Stimulated activated CD8-positive, alpha-beta memory T cell treated with anti-CD3 and anti-CD28 coated beads, Interleukin-12 subunit alpha, Interleukin-12 subunit beta, amount 100 ng/mL, for 1 hour (primary cell): ENCODE measurements around the gene CHST8.

Experiments used
- DNase-seq: peaks from one replicate; pipeline ENCODE4 v3.0.0-alpha.2; 2020; ENCODE audit warnings: low read depth

The CHST8 gene

DNA sequence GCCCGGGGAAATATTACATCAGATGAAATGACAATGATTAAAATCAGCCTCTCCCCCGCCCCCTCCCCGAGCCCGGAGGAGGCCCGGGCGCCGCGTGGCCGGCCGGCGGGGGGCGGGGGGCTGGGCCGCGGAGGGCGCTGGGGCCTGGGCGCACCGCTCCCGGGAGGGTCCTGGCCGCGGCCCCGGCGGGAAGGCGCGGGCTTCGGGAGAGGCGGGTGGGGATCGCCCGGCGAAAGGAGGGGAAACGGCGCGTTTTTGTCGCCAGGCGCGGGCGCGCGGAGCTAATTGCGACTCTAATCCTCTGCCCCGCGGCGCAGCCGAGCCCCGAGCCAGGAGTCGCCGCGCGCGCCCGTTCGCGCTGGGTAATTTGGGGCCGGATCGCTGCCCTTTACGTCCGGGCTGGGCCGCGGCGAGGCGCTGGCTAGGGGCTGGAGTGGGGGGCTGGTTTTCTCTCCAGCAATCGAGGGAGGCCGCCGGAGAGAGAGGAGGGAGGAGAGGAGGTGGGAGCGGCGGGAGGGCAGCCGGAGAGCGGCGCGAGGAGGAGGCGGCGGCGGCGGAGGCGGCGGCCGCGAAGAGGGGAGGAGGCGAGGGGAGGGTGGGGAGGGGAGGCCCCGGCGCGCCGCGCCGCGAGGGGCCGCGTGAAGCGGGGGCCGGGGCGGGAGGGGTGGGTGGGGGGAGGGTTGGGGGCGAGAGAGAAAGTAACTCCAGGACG is 174.6 kb downstream of the CHST8 start, which contains the start of gene KCTD15:
KCTD15 (plus strand) TSS at position 707 of the 712 bp plus-strand sequence. CDS start 3,585 bp downstream, outside the sequence.
- DNase-seq: no peak

DNA sequence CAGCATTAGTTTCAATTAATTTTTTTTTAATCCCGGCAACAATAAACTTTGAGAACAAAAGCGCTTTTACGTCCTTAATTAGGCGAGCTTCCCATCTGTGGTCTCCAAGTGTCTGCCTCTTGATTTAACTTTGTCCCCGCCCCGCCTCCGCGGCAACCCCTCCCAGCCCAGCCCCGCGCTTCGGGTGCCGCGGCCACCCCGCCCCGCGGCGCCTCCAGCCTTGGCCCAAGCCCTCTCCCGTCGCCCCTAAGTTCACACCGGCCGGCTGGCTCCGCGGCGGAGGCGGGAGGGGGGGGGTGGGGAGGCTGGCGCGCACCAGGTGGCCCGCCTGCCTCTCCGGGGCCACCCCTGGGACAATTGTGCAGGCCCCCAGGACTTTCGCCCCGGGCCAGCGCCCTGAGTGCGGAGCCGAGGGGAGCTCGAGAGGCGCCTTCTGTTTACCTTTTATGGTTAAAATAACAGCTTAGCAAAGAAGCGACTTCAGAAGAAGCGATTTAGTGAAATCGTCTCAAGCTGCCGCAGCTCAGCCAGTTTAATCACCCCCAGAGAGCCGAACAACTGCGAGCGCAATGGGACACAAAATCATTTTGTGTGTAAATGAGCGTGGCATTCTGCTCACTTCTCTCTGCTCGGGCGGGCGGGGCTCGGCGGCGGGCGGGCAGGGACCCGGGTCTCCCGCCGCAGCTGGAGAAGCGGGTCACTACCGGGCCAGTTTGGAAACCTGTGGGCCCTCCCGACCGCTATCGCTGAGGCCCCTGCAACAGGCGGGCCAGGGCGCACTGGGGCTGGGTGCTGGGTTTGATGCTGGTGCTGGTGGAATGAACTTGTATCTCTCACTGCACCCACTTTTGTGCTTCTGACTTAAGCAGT is 176.3 kb downstream of the CHST8 start:
- DNase-seq: no peak

DNA sequence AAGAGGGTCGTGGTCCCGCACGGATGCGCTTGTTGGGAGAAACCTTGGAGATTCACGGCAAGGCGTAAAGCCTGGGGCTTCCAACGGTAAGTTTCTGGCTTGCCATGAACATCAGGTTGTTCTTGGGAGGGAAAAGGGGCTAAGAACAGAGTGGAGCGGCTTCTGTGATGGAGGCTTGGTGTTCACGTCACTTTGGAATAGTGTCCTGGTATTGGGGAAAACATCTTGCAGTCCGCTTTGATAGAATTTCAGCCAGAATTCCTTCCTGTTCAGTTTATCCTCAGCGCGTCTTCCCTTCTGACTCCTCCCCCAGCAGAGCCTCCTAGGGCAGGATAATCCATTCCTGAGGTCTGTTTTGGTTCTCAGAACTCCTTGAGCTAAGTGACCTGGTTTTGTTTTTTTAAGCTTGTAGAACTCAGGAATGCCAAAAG is 176.9 kb downstream of the CHST8 start:
- no peak for DNase-seq

DNA sequence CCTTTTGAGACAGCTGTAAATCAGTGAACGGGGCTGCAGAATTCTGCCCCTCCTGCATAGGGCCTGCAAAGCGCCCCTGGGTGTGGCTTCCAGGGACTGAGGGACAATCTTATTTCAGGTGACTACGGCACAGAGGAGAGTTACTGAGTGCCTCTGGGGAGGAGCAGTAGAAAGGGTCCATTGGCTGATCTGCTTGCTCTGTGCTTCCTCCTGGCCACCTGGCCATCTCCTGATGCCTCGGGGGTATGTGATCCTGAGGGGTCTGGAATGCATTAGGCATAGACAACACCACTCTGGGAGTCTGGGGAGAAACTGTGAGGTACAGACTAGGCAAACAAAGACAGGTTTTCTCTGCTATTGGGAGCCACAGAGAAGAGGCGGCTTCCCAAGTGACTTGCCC is 177.7 kb downstream of the CHST8 start:
- no peak for DNase-seq

DNA sequence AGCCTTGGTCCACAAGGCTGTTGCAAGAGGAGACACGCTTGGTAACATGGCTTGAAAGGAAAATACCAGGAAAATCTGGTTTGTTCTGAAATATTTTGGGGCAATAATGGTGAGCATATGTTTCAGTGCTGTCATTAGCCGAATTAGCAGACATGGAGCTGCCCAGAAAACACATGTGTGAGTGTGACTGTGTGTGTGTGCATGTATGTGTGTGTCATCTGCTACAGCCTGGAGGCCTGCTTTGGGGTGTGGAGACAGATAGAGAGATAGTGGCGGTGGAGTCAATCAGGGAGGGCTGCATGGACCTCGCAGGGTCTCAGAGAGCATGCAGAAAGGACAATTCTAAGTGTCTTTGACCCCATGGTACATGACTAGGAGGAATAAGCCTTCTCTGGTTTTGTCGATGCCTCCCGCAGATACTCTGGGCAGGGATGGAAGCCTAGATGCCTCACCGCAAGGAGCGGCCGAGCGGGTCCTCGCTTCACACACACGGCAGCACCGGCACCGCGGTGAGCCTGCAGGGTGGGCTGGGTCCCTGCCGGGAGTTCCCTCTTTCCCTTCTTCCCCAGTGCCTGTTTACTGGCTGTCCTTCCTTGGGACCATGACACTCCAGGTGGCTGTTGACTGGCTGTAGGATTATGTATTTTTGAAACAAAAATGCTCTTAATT is 178.4 kb downstream of the CHST8 start:
- DNase-seq: no peak

DNA sequence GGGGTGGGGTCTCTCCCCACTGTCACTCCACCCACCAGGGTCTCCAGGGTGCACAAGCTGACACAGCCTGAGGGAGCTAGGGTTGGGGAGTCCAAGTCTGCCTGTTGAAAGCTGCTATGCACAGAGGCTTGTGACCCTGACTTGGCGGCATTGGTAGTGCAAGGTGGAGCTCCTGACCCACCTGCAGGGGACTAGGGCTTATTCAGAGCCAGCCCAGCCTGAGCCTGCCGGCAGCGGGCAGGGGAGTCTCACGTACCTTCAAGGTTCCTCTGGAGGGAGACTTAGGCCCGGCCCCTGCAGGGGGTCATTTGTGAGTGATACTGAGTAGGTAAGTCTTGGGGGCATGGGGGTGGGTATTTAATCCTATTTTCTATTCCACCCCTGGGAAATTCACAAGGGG is 179.7 kb downstream of the CHST8 start:
- DNase-seq: no peak

DNA sequence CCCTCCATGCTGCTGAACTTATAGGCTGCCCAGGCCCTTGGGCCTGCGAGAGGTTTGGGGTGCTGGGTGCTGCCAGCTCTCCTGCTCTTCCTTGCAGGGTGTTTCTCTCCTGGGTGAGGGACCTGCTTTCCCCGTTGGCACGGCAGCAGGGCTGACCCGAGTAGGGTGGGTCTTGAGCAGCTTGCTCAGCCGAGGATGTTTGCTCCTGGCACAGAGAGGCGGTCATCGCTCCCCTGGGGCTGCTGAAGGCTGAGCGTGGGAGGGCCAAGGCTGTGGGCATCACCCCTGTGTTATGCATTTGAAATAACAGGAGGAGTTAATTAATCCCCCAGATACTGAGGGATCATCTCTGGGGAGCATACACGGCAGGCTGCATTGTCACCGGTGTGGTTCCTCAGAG is 180.2 kb downstream of the CHST8 start:
- no peak for DNase-seq

DNA sequence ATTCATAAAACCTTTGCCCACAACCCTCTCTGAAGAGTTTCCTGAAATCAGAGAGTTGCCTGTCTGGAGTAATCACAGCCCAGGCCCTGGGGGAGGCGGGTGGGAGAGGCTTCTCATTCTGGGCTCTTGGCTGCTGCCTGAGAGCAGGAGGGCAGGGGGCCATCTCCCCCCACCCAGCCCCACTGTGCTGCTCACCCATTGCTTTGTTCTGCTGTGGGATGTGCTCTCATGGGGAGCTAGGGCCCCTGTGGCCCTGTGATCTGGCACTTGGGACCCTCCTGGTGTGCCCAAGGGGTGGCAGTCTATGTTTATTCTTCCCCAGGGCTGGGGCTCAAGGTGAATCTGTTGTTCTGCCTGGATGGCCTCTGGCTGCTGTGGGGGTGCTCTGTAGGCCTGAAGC is 181.0 kb downstream of the CHST8 start:
- no peak for DNase-seq

DNA sequence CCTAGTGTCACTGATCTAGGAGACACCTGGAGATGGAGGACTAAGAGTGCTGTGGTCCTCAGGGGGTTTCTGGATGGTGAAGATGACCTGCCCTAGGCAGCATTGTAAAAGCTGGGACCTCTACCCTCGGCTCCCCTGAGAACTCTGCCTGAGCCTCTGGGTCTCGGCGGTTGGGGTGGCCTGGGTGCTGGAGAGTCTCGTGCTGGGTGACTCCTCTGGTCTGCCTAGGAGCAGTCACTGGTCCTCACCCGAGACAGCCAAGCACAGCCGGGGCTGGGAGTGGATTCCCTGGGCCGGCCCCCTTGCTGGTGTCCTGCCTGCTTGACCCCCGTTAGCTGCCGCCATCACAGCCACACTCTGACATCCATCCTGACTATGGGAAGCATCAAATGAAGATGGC is 181.6 kb downstream of the CHST8 start:
- DNase-seq: no peak

DNA sequence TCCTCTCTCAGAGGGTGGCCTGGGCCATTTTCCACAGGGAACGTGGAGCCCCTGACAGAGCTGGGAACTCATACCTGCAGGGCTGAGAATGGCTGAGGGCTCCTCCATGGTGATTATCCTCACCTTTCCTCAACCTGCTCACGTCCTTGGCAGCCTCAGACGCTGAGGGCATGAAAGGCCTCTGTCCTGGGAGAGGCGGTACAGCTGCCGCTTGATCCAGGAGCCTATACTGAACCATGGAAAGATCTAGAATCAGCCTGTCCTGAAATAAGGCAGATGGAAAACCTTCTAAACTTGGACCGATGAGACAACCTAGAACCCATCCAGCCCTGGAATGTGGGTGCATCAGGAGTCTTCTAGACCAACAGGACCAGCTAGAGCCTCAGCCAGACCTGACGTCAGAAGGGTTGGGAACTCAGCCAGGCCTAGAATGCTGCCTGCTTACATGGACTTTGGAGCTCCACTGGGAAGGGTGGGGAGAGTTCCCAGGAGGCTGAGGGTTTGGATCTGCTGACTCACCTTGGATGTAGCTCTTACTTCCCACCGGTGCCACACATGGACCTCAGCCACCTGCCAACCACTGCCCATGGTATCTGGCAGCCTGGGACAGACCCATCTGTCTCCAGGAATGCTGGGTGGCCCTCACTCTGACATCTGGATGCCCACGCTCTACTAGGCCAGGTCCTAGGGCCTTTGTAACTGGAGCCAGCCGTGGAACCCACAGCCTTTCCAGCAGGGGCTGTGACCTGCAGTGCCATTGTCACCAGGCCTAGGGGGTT is 182.5 kb downstream of the CHST8 start:
- DNase-seq: no peak

DNA sequence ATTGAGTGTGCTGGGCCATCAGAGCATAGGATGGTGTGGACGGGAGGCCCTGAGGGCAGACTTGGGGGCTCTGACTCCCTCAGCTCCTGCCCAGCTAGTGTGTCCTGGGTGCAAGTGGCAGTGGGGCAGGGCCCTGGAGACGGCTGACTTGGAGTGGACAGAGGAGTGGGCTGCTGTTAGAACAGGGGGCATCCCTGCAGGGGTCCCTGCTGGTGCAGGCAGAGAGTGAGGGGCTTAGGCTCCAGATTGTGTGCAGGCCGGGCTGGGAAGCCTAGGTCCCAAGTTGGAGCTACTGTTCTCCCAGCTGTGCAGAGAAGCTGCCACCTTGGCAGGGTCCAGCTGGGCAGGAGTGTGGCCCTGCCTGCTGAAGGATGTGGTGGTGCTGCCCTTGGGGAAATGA is 183.6 kb downstream of the CHST8 start:
- DNase-seq: no peak

DNA sequence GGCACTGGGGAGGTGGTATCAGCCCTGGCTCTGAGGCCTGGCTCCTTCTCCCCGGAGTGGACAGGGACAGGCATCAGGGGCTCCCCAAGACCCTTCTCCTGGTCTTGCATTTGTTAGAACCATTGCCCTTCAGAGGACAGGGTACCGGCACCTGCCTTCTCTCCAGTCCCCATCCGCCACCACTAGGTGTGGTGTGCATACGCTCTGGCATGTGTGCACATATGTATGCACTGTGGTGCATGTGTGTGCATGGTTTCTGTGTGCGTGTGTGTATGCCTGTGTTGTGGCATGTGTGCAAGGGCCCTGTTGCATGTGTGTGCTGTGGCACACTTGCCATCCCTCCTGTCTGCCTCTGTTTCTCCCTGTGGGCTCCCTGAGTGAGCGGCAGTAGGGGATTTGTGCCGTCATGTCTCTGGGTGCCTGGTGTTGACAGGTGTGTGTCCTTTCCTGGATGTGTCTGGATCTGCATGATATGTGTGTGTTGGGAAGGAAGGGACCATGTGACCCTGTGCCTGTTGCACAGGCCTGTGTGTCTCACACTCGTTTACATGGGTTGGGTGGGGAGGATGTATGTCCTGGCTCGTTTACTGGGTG is 184.2 kb downstream of the CHST8 start:
- DNase-seq: no peak

DNA sequence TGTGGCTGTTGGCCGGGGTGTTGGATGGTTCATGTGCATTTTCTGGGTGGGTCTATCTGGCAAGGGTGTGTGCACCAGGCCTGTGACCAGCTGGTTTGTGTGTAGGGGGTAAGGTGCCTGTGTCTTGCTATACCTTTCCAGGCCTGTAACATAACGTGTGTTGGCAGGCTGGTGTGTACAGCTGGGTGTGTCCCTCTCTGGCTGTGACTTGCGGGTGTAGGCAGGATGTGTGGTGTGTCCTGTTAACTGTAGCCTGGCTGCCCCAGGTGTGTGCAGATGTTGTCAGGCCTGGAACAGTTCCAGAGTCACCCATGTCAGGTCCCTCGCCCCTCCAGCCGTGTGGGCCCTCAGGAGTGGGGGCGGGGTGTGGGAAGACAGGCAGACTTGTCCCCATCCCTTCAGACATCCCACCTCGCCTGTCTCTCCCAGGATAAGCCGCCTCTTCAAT is 184.7 kb downstream of the CHST8 start:
- no peak for DNase-seq

DNA sequence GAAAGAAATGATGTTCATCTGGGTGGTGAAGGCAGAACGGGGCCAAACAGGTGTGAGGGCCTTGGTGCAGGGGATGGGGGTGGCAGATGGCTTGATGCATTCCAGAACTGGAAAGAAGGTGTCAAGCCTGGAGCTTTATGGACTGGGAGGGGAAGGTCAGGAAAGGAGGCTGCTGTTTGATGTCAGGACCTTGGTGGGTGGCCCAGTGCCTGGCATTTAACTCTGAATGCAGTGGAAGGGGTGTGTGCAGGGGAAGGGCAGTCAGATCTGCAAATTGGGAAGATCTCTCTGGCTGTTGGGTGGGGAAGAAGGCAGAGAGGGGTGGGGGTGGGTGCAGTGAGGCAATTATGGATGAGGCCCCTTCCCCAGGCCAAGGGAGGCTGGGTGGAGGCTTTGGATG is 186.6 kb downstream of the CHST8 start:
- DNase-seq: no peak

DNA sequence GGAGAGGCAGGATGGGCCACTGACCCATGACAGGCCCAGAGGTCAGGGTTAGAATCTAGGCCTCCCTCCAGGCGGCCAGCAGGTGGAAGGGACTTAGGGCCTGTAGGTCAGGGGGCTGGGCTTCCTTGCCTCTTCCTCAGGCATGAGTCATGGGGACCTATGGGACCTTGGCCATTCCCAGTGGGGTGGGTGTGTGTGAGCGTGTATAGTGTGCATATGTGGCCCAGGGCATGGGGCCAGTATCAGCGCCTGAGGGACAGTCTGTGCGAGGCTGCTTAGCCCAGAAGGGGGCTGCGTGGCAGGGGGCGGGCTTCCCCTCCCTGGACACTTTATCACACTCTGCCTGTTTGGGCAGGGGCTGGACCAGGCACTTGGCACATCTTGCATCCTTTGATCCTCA is 188.2 kb downstream of the CHST8 start:
- DNase-seq: no peak

DNA sequence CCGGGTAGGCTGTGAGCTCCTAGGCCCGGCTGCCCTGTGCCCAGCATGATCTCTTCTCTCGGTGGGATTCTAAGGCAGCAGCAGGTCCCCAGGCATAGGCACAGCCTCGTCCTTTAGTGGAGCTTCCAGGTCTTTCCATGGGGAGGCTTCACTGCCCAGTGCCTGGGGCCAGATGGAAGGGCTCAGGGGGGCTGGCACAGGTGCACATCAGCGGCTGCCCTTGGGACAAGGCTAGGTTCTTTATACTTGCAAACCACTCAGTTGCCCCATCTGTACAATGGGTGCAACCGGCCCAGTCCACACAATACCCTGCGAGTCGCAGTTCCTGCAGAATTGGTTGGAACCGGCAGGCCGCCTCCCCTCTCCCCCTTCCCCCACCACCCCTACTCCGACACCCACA is 189.1 kb downstream of the CHST8 start:
- DNase-seq: no peak

DNA sequence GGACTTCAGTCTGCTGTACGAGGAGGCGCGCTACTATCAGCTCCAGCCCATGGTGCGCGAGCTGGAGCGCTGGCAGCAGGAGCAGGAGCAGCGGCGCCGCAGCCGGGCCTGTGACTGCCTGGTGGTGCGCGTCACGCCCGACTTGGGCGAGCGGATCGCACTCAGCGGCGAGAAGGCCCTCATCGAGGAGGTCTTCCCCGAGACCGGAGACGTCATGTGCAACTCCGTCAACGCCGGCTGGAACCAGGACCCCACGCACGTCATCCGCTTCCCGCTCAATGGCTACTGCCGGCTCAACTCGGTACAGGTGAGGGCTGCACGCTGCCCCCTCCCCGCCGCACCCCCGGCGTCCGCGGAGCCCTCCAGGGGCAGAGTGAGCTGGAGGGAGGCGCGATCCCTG is 189.5 kb downstream of the CHST8 start:
- DNase-seq: no peak

DNA sequence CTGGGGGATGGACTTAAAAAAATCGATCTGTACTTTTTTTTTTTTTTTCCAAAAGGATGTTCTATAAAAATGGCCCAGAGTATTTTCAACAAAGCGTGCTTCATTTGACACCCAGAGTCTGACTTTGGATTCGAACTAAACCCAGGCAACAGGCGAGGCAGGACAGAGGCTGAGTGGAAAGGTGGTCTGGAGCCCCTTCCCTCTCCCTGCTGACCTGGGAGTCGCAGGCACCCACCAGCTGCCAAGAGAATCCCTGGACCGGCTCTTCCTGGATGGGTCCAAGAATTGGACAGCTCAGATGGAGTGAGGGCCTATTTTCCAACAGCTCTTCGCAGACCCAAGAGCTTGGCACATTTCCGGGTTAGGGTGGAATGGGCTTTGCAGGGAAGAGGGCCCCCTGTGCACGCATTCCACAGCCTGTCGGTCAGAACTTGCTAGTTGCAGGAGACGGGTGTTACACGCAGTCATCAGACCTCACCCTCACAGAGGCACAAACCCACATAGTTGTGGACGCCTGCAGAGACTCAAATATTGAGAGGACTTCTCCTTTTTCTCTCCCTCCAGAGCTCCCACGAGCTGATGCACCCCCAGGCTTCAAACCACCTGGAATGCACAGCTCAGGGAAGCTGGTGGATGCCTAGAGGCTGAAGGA is 190.1 kb downstream of the CHST8 start:
- DNase-seq: no peak

DNA sequence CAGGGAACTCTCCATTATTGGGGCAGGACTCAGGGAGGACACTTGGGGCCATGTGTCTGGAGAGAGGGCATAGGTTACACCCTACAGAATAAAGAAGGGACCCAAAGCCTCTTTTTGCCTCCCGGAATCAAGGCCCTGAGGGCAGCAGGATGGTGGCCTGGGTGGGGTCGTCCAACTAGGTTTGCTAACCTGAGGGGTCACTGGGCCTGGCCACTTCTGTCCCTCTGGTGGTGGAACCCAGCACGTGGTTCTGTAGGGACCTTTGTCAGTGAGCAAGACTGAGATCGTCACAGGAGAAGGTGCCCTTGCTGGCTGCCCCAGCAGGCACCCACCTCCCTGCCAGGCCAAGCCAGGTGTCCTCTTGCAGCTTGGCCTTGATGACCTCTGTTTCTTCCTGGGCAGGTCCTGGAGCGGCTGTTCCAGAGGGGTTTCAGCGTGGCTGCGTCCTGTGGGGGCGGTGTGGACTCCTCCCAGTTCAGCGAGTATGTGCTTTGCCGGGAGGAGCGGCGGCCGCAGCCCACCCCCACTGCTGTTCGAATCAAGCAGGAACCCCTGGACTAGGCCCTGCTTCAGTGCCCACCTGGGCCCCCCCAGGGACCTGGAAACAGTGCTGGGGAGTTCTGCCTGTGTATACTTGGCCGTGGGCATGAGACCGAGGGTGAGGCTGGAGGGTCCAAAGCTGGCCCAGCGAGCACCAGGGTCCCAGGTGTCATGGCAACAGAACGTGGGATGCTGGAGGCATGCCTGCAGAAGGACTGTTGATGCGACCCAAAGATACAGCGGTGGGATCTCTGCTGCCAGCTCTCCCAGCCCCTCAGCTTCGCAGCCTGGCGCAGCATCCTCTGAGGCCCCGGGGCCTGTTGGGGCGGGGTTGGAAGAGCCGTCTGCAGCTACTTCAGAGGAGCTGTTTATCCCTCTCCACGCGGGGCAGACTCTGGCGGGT is 190.9 kb downstream of the CHST8 start:
- no peak for DNase-seq
